Astrocyte (in vitro differentiated cells and primary cell): ENCODE results near the gene STX12.
"Not testable (repeated sequence)": the region's sequence is repeated elsewhere in the genome, so short reads cannot be mapped to it uniquely, and the experiment has no call there.

ENCODE experiments used
- EZH2 ChIP-seq: IDR thresholded peaks from 2 replicates; pipeline ENCODE4 v1.6.1; 2012; ENCODE audit warnings: mild to moderate bottlenecking, low read length, inconsistent platforms; ENCODE audit not compliant: insufficient read depth
- TF ChIP-seq, protein P1 (sequence below): IDR thresholded peaks from 2 replicates; pipeline ENCODE4 v1.5.1; 2011; ENCODE audit warnings: low read depth, mild to moderate bottlenecking, inconsistent platforms, low read length, moderate library complexity; ENCODE audit not compliant: insufficient read depth

- not testable (repeated sequence) for TF ChIP-seq EZH2
- TF ChIP-seq, protein P1, sequence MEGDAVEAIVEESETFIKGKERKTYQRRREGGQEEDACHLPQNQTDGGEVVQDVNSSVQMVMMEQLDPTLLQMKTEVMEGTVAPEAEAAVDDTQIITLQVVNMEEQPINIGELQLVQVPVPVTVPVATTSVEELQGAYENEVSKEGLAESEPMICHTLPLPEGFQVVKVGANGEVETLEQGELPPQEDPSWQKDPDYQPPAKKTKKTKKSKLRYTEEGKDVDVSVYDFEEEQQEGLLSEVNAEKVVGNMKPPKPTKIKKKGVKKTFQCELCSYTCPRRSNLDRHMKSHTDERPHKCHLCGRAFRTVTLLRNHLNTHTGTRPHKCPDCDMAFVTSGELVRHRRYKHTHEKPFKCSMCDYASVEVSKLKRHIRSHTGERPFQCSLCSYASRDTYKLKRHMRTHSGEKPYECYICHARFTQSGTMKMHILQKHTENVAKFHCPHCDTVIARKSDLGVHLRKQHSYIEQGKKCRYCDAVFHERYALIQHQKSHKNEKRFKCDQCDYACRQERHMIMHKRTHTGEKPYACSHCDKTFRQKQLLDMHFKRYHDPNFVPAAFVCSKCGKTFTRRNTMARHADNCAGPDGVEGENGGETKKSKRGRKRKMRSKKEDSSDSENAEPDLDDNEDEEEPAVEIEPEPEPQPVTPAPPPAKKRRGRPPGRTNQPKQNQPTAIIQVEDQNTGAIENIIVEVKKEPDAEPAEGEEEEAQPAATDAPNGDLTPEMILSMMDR, result not testable (repeated sequence)
Observed at GRCh38 chr1:27871076-27871475, 98.1 kb downstream of the STX12 start.
